GM12878 (cell line): ENCODE data around the gene CFAP61. TPM values are rescaled to one million over a fixed set of nuclear protein-coding genes. Genes with fewer than 3 reads are reported as not detected.

Experiments used
- ATAC-seq: fragments of 200-7000 bp; cut with Tn5 transposase; 3 replicates; pipeline ENCODE4 v1.9.1; 2020; ENCODE audit warnings: mild to moderate bottlenecking, moderate library complexity
- BruUV-seq: library from RNA; stranded (reverse); fragments of 400-500 nt; replicated peaks from 2 replicates; lab custom pipeline; 2021; lab: Mats Ljungman, UMichigan
- CTCF ChIA-PET: fragments of 300-600 bp; sonication (Branson Sonifier 250); formaldehyde crosslinking; extraction: SDS; loops from one replicate; lab custom pipeline; 2021; ENCODE audit warnings: inconsistent platforms; lab: Yijun Ruan, JAX
- POLR2A ChIA-PET: fragments of 350-600 bp; formaldehyde crosslinking; extraction: SDS; loops from one replicate; lab custom pipeline; 2021; ENCODE audit warnings: inconsistent platforms; lab: Charles Lee
- RAD21 ChIA-PET: fragments of 300-600 bp; sonication (Branson Sonifier 250); formaldehyde crosslinking; loops from one replicate; lab custom pipeline; 2023; ENCODE audit warnings: antibody characterized with exemption; ENCODE audit not compliant: unreplicated experiment; lab: Charles Lee
- SMC1A ChIA-PET: fragments of 300-600 bp; sonication (Branson Sonifier 250); formaldehyde crosslinking; loops from one replicate; lab custom pipeline; 2023; ENCODE audit not compliant: unreplicated experiment, uncharacterized antibody; lab: Charles Lee
- DNase-seq: peaks from one replicate; pipeline ENCODE4 v3.0.0-alpha.2; 2011; ENCODE audit warnings: low read depth, low spot score
- FAIRE-seq: peaks from 3 replicates; lab custom pipeline; 2011; peaks lifted over from hg19 to GRCh38; lab: Jason Lieb, UNC
- H2AFZ ChIP-seq: 2 replicates; pipeline ENCODE4 v1.6.0; 2011; ENCODE audit warnings: low read depth, low read length, control low read depth; ENCODE audit not compliant: control insufficient read depth
- H3K27ac ChIP-seq: 2 replicates; pipeline ENCODE4 v1.5.1; 2011; ENCODE audit warnings: control low read depth; ENCODE audit not compliant: control insufficient read depth, insufficient read depth
- H3K27me3 ChIP-seq, 2 experiments: replicated peaks in 1 of 2; 2 replicates each; pipeline versions ENCODE4 v1.6.0 to v1.6.1; 2011; ENCODE audit warnings: low read length in 1 of 2; ENCODE audit not compliant: control insufficient read depth in 2 of 2, insufficient read depth in 2 of 2
- H3K36me3 ChIP-seq, 2 experiments: 2 replicates each; pipeline ENCODE4 v1.5.1; 2011; ENCODE audit warnings: low read length in 1 of 2; ENCODE audit not compliant: control insufficient read depth in 2 of 2, insufficient read depth in 2 of 2
- H3K4me1 ChIP-seq: 2 replicates; pipeline ENCODE4 v1.6.1; 2011; ENCODE audit warnings: mild to moderate bottlenecking, low read length, moderate library complexity, mixed read lengths; ENCODE audit not compliant: control insufficient read depth, insufficient read depth
- H3K4me2 ChIP-seq: 2 replicates; pipeline ENCODE4 v1.6.0; 2011; ENCODE audit warnings: control low read depth; ENCODE audit not compliant: control insufficient read depth, insufficient read depth
- H3K4me3 ChIP-seq: fragments of 200-600 bp; sonication (generic); 2 replicates; pipeline ENCODE4 v1.5.1; 2016
- H3K79me2 ChIP-seq: 2 replicates; pipeline ENCODE4 v1.6.0; 2011; ENCODE audit warnings: low read length; ENCODE audit not compliant: control insufficient read depth, insufficient read depth
- H3K9ac ChIP-seq: 2 replicates; pipeline ENCODE4 v1.8.0; 2011; ENCODE audit warnings: low read length, control low read depth, mixed read lengths; ENCODE audit not compliant: control insufficient read depth, insufficient read depth
- H3K9me3 ChIP-seq: replicated peaks from 3 replicates; pipeline ENCODE4 v1.5.1; 2011; ENCODE audit warnings: mild to moderate bottlenecking, low read length; ENCODE audit not compliant: control insufficient read depth, insufficient read depth
- H4K20me1 ChIP-seq: 2 replicates; pipeline ENCODE4 v1.6.0; 2011; ENCODE audit not compliant: control insufficient read depth, insufficient read depth
- BACH1 ChIP-seq: fragments of 450-650 bp; IDR thresholded peaks from 2 replicates; pipeline ENCODE4 v1.6.1; 2017; ENCODE audit warnings: mild to moderate bottlenecking, borderline replicate concordance
- BMI1 ChIP-seq: fragments of 450-650 bp; IDR thresholded peaks from 2 replicates; pipeline ENCODE4 v1.6.1; 2016; ENCODE audit warnings: mild to moderate bottlenecking, moderate library complexity, borderline replicate concordance
- CBFB ChIP-seq: IDR thresholded peaks from 2 replicates; pipeline ENCODE4 v1.6.1; 2016; ENCODE audit warnings: antibody characterized with exemption, low read depth
- CHD1 ChIP-seq: IDR thresholded peaks from 2 replicates; pipeline ENCODE4 v1.6.1; 2012; ENCODE audit warnings: low read depth, low read length, improper control_type of control experiment
- CHD2 ChIP-seq: IDR thresholded peaks from 2 replicates; pipeline ENCODE4 v1.6.1; 2011; ENCODE audit warnings: low read depth, low read length, improper control_type of control experiment, borderline replicate concordance
- ETV6 ChIP-seq, 2 experiments: fragments of 450-650 bp in 1 of 2; IDR thresholded peaks in 1 of 2; conservative IDR thresholded peaks in 1 of 2; 2 replicates each; pipeline ENCODE4 v1.6.1; 2014; ENCODE audit warnings: antibody characterized with exemption in 1 of 2, borderline replicate concordance in 1 of 2, low read depth in 1 of 2, mild to moderate bottlenecking in 1 of 2, moderate library complexity in 1 of 2
- GABPA ChIP-seq: IDR thresholded peaks from 2 replicates; pipeline ENCODE4 v1.6.1; 2014; ENCODE audit warnings: antibody characterized with exemption, low read depth, mild to moderate bottlenecking, inconsistent platforms
- HDAC2 ChIP-seq: fragments of 200-600 bp; sonication (generic); IDR thresholded peaks from 2 replicates; pipeline ENCODE4 v1.6.1; 2017
- JUNB ChIP-seq: IDR thresholded peaks from 2 replicates; pipeline ENCODE4 v1.6.1; 2016; ENCODE audit warnings: antibody characterized with exemption, mild to moderate bottlenecking
- MYC ChIP-seq: IDR thresholded peaks from 2 replicates; pipeline ENCODE4 v1.6.1; 2011; ENCODE audit warnings: mild to moderate bottlenecking, low read length, moderate library complexity, inconsistent platforms; ENCODE audit not compliant: insufficient read depth, insufficient replicate concordance, insufficient read length, severe bottlenecking
- POLR2A ChIP-seq: IDR thresholded peaks from 2 replicates; pipeline ENCODE4 v1.6.1; 2011; ENCODE audit warnings: low read depth, mild to moderate bottlenecking, low read length
- RAD51 ChIP-seq: fragments of 450-650 bp; IDR thresholded peaks from 2 replicates; pipeline ENCODE4 v1.6.1; 2016; ENCODE audit warnings: moderate library complexity, mild to moderate bottlenecking, inconsistent platforms
- TAF1 ChIP-seq: IDR thresholded peaks from 2 replicates; pipeline ENCODE4 v1.6.1; 2011; ENCODE audit warnings: mild to moderate bottlenecking, low read depth, low read length, borderline replicate concordance
- WRNIP1 ChIP-seq: IDR thresholded peaks from 2 replicates; pipeline ENCODE4 v1.6.1; 2011; ENCODE audit warnings: low read depth, low read length, improper control_type of control experiment, borderline replicate concordance
- ZBED1 ChIP-seq: IDR thresholded peaks from 2 replicates; pipeline ENCODE4 v1.6.1; 2016; ENCODE audit warnings: borderline replicate concordance
- ZNF384 ChIP-seq: IDR thresholded peaks from 2 replicates; pipeline ENCODE4 v1.6.1; 2012; ENCODE audit warnings: low read depth, mild to moderate bottlenecking, low read length, improper control_type of control experiment, borderline replicate concordance
- WGBS: methylation state at CpG from one replicate; pipeline ENCODE4 v1.1.6; 2016; ENCODE audit warnings: low lambda C conversion rate; ENCODE audit not compliant: insufficient replicate concordance, insufficient coverage; ENCODE audit errors: missing lambda C conversion rate; 5-methylcytosine and 5-hydroxymethylcytosine counted together
- in situ Hi-C: fragments of 300-500 bp; cut with MboI; formaldehyde crosslinking; loops from 9 replicates; pipeline ENCODE4 v1.14.3; 2018; ENCODE audit warnings: mixed read lengths
- intact Hi-C: fragments of 100-400 bp; cut with micrococcal nuclease; formaldehyde crosslinking; loops from one replicate; pipeline ENCODE4 v1.14.2; 2022; ENCODE audit not compliant: unreplicated experiment
- polyA plus RNA-seq, 11 experiments: library from polyadenylated mRNA; depleted of rRNA in 4 of 11; unstranded in 6 of 11; stranded (reverse) in 5 of 11; fragments of >200 nt; fragmentation: Nextera tagmentation in 4 of 11; fragmentation: Illumina TruSeq in 1 of 11; extraction: Ambion mirVana in 4 of 11; extraction: Trizol in 1 of 11; gene quantifications; 1 replicate in 1 of 11; 2 replicates in 10 of 11; pipeline versions ENCODE4 v1.2.1 to v1.2.3, GENCODE V29; 2011 to 2016; ENCODE audit warnings: inconsistent platforms in 2 of 11, missing spikeins in 2 of 11, low read depth in 1 of 11
- total RNA-seq, 4 experiments: library from RNA; depleted of rRNA in 3 of 4; stranded (reverse); fragments of >200 nt in 3 of 4; fragmentation: Illumina TruSeq in 1 of 4; extraction: Trizol in 1 of 4; gene quantifications; 2 replicates each; pipeline versions ENCODE4 v1.2.1 to v1.2.3, GENCODE V29; 2013 to 2021
- TF ChIP-seq, protein P1 (sequence below): fragments of 450-650 bp; IDR thresholded peaks from 2 replicates; pipeline ENCODE4 v1.6.1; 2017; ENCODE audit warnings: mild to moderate bottlenecking, moderate library complexity
- TF ChIP-seq, protein P2 (sequence below): fragments of 450-650 bp; IDR thresholded peaks from 2 replicates; pipeline ENCODE4 v1.6.1; 2016; ENCODE audit warnings: mild to moderate bottlenecking

Gene CFAP61
- total and polyA plus RNA-seq, 10 of the 15 experiments (the other 5 are each of a cell fraction or from before 2014, with no cell fraction given), result 0.11 to 0.41 (median 0.24) TPM; not detected in 7

DNA sequence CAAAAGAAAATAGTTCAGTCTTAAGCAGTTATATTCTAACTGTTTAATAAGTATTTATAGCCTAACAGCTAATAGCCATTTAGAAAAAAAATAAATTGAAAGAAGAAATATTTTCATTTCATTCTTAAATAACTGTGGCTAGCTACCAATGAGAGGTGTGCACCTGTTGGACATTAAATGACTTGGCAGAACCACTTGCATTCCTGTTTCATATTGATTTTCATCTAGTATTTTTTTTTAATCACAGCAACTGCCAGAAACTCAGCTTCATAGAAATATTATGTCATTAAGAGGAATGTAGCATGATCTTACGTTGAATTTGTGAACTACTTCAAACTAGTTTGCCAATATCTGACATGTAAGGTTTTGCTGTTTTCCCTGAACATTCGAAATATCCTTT lies 25.0 kb upstream of the CFAP61 start:
- in situ Hi-C loops, result no loop called here
- POLR2A ChIA-PET, result no interaction called here
- no peak for TF ChIP-seq ETV6 (conservative IDR thresholded peaks at IDR 0.05 in 1 of 2, IDR thresholded peaks at IDR 0.05 in 1 of 2; ENCODE audit: borderline replicate concordance in 1 of 2, low read depth in 1 of 2)
- TF ChIP-seq BACH1, result no peak
- TF ChIP-seq, protein P1, sequence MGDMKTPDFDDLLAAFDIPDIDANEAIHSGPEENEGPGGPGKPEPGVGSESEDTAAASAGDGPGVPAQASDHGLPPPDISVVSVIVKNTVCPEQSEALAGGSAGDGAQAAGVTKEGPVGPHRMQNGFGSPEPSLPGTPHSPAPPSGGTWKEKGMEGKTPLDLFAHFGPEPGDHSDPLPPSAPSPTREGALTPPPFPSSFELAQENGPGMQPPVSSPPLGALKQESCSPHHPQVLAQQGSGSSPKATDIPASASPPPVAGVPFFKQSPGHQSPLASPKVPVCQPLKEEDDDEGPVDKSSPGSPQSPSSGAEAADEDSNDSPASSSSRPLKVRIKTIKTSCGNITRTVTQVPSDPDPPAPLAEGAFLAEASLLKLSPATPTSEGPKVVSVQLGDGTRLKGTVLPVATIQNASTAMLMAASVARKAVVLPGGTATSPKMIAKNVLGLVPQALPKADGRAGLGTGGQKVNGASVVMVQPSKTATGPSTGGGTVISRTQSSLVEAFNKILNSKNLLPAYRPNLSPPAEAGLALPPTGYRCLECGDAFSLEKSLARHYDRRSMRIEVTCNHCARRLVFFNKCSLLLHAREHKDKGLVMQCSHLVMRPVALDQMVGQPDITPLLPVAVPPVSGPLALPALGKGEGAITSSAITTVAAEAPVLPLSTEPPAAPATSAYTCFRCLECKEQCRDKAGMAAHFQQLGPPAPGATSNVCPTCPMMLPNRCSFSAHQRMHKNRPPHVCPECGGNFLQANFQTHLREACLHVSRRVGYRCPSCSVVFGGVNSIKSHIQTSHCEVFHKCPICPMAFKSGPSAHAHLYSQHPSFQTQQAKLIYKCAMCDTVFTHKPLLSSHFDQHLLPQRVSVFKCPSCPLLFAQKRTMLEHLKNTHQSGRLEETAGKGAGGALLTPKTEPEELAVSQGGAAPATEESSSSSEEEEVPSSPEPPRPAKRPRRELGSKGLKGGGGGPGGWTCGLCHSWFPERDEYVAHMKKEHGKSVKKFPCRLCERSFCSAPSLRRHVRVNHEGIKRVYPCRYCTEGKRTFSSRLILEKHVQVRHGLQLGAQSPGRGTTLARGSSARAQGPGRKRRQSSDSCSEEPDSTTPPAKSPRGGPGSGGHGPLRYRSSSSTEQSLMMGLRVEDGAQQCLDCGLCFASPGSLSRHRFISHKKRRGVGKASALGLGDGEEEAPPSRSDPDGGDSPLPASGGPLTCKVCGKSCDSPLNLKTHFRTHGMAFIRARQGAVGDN, result no peak
- TF ChIP-seq HDAC2, result no peak
- TF ChIP-seq, protein P2, sequence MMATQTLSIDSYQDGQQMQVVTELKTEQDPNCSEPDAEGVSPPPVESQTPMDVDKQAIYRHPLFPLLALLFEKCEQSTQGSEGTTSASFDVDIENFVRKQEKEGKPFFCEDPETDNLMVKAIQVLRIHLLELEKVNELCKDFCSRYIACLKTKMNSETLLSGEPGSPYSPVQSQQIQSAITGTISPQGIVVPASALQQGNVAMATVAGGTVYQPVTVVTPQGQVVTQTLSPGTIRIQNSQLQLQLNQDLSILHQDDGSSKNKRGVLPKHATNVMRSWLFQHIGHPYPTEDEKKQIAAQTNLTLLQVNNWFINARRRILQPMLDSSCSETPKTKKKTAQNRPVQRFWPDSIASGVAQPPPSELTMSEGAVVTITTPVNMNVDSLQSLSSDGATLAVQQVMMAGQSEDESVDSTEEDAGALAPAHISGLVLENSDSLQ, result no peak
- no peak for TF ChIP-seq JUNB
- TF ChIP-seq TAF1, result no peak
- no peak for TF ChIP-seq BMI1
- TF ChIP-seq CHD2, result no peak
- TF ChIP-seq CHD1, result no peak
- no peak for TF ChIP-seq ZNF384
- TF ChIP-seq CBFB, result no peak
- no peak for TF ChIP-seq ZBED1
- TF ChIP-seq WRNIP1, result no peak
- no peak for TF ChIP-seq GABPA
- TF ChIP-seq RAD51, result no peak
- no peak for TF ChIP-seq POLR2A
- no peak for TF ChIP-seq MYC

More for the DNA sequence above, 25.0 kb upstream of the CFAP61 start:
- FAIRE-seq (no peak), DNase-seq (no peak), ATAC-seq (no peak)
- Histone ChIP-seq H3K4me2 (no peak overlapping the region), H3K9ac (no peak overlapping the region), H3K27ac (no peak overlapping the region), H4K20me1 (no peaks in the 10 kb centered on the region), H3K9me3 (no peaks in the 10 kb centered on the region), H3K4me3 (no peak overlapping the region), H3K4me1 (peaks cover 8% of the 10 kb centered on the region; the same call in 1 of the 2 replicates), H3K27me3 (no peaks in the 10 kb centered on the region), H3K36me3 (peaks cover 0 to 17% of the 10 kb centered on the region in 2 experiments; a peak in 2 of 4 replicates), H3K79me2 (peaks cover 22% of the 10 kb centered on the region), H2AFZ (no peak overlapping the region)
- ChIA-PET CTCF (interaction anchor here (0.8 to 1.2 kb wide), 5 partner anchors 9 to 215 kb away, joined by 3 to 5 read pairs (median 3); no protein-coding TSS in a partner anchor), SMC1A (interaction anchor here (0.8 to 1.6 kb wide), 5 partner anchors 18 to 1099 kb away, joined by 3 to 5 read pairs (median 3); no protein-coding TSS in a partner anchor), RAD21 (no interaction called here)
- intact Hi-C loops, result no loop called here
- no TSS peak for BruUV-seq
- WGBS, result 96% methylated on average over 2 of the region's 2 CpGs
